ENCODE measurements around the gene SLC46A1. TPM values are rescaled to one million over a fixed set of nuclear protein-coding genes. Genes with fewer than 3 reads are reported as not detected.

The SLC46A1 gene
- total RNA-seq, 1 donor from 2014 or later, result 16.1 TPM

DNA sequence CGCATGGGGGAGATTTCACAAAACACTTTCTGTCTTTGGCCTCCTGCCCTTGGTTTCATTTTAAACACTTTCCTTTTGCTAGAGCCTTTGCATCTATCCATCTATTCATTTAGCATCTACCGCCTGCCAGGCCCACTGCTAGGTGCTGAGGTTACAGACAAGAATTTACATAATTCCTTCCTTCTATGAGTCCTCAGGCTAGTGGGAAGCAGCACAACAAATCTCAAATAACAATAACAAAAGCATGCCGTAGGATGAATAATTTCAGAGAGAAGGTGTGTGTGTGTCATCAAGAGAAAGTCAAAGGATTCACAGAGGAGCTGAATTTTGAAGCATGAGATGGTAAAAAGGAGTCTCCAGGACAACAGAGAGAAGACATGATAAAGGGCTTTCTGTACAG is 6.1 kb upstream of the SLC46A1 start:
- TF ChIP-seq, protein P1, sequence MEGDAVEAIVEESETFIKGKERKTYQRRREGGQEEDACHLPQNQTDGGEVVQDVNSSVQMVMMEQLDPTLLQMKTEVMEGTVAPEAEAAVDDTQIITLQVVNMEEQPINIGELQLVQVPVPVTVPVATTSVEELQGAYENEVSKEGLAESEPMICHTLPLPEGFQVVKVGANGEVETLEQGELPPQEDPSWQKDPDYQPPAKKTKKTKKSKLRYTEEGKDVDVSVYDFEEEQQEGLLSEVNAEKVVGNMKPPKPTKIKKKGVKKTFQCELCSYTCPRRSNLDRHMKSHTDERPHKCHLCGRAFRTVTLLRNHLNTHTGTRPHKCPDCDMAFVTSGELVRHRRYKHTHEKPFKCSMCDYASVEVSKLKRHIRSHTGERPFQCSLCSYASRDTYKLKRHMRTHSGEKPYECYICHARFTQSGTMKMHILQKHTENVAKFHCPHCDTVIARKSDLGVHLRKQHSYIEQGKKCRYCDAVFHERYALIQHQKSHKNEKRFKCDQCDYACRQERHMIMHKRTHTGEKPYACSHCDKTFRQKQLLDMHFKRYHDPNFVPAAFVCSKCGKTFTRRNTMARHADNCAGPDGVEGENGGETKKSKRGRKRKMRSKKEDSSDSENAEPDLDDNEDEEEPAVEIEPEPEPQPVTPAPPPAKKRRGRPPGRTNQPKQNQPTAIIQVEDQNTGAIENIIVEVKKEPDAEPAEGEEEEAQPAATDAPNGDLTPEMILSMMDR (IDR thresholded peaks at IDR 0.05; ENCODE audit: unreplicated experiment), result no peak
- no peaks in the 10 kb centered on the region for H3K9me3 Mint-ChIP-seq (ENCODE audit: low read depth)
- H3K4me3 Mint-ChIP-seq (ENCODE audit: low read depth), result no peak overlapping the region
- no peaks in the 10 kb centered on the region for H3K36me3 Mint-ChIP-seq (ENCODE audit: insufficient read depth)
- no peak for DNase-seq (ENCODE audit: low spot score, unreplicated experiment)
- H3K27ac Mint-ChIP-seq, result no peak overlapping the region
- H3K27me3 Mint-ChIP-seq, result peaks cover 38% of the 10 kb centered on the region
- H3K4me1 Mint-ChIP-seq (ENCODE audit: low read depth), result peaks cover 10% of the 10 kb centered on the region

DNA sequence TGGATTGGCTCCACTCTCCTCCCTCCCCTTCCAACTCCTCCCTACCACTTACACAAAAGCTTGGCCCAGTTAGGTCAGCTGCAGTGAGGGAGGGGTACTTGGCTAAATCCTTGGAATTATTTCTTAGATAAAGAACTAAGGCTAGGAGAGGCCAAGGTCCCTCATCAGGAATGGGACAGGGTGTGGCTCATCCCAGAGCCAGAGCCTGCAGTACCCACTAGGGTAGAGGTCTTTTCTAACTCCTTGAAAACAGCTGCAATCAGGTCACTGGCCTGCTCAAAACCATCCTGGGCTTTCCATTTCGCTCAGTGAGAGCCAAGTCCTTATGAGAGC is 1.9 kb upstream of the SLC46A1 start:
- Mint-ChIP-seq H3K4me3 (ENCODE audit: low read depth) (no peak overlapping the region), H3K4me1 (ENCODE audit: low read depth) (peaks cover 18% of the 10 kb centered on the region), H3K27ac (no peak overlapping the region), H3K27me3 (peaks cover 18% of the 10 kb centered on the region), H3K9me3 (ENCODE audit: low read depth) (no peaks in the 10 kb centered on the region), H3K36me3 (ENCODE audit: insufficient read depth) (no peaks in the 10 kb centered on the region)
- no peak for DNase-seq (ENCODE audit: low spot score, unreplicated experiment)
- TF ChIP-seq, protein P1 (IDR thresholded peaks at IDR 0.05; ENCODE audit: unreplicated experiment), result no peak

- H3K4me3 Mint-ChIP-seq (ENCODE audit: low read depth), result peak overlapping the region; percentile 48
- DNase-seq (ENCODE audit: low spot score, unreplicated experiment), result no peak
- H3K9me3 Mint-ChIP-seq (ENCODE audit: low read depth), result no peaks in the 10 kb centered on the region
- H3K27ac Mint-ChIP-seq, result peak overlapping the region; percentile 84
- H3K27me3 Mint-ChIP-seq, result peaks cover 15% of the 10 kb centered on the region
- peaks cover 1% of the 10 kb centered on the region for H3K36me3 Mint-ChIP-seq (ENCODE audit: insufficient read depth)
- TF ChIP-seq, protein P1 (IDR thresholded peaks at IDR 0.05; ENCODE audit: unreplicated experiment), result peak; percentile 34
- H3K4me1 Mint-ChIP-seq (ENCODE audit: low read depth), result peaks cover 18% of the 10 kb centered on the region
Measured at GRCh38 chr17:28407130-28407973, 1.3 kb upstream of the SLC46A1 start.

DNA sequence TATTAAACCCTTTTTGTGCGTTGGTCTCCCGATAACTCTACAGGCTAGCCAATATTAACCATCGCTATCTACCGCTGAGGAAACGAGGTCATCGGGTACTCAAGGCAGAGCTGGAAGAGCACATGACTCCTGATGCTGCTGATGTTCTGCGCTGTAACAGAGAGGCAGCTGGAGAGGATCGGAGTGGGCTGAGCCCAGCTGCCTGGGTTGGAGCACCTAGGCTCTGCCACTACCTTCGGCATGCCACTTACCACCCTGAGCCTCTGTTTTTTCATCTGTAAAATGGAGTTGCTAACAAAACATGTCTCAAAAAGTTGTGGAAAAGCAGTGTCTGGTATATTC is 432 bp upstream of the SLC46A1 start:
- H3K4me1 Mint-ChIP-seq (ENCODE audit: low read depth), result peaks cover 18% of the 10 kb centered on the region
- no peaks in the 10 kb centered on the region for H3K9me3 Mint-ChIP-seq (ENCODE audit: low read depth)
- peaks cover 8% of the 10 kb centered on the region for H3K27me3 Mint-ChIP-seq
- peaks cover 1% of the 10 kb centered on the region for H3K36me3 Mint-ChIP-seq (ENCODE audit: insufficient read depth)
- peak overlapping the region; percentile 87 for H3K27ac Mint-ChIP-seq
- no peak for DNase-seq (ENCODE audit: low spot score, unreplicated experiment)
- peak overlapping the region; percentile 78 for H3K4me3 Mint-ChIP-seq (ENCODE audit: low read depth)
- TF ChIP-seq, protein P1 (IDR thresholded peaks at IDR 0.05; ENCODE audit: unreplicated experiment), result no peak

- H3K9me3 Mint-ChIP-seq (ENCODE audit: low read depth), result no peaks in the 10 kb centered on the region
- H3K4me3 Mint-ChIP-seq (ENCODE audit: low read depth), result peak overlapping the region; percentile 80
- H3K27ac Mint-ChIP-seq, result peak overlapping the region; percentile 94
Measured at GRCh38 chr17:28404812-28405570, 1.0 kb downstream of the SLC46A1 start.

More at GRCh38 chr17:28404812-28405570, 1.0 kb downstream of the SLC46A1 start:
- no peak for DNase-seq (ENCODE audit: low spot score, unreplicated experiment)
- H3K36me3 Mint-ChIP-seq (ENCODE audit: insufficient read depth), result peaks cover 4% of the 10 kb centered on the region
- TF ChIP-seq, protein P1 (IDR thresholded peaks at IDR 0.05; ENCODE audit: unreplicated experiment), result peak; percentile 4
- peaks cover 18% of the 10 kb centered on the region for H3K4me1 Mint-ChIP-seq (ENCODE audit: low read depth)
- H3K27me3 Mint-ChIP-seq, result no peaks in the 10 kb centered on the region
